ENCODE data around the gene MORN1.

DNA sequence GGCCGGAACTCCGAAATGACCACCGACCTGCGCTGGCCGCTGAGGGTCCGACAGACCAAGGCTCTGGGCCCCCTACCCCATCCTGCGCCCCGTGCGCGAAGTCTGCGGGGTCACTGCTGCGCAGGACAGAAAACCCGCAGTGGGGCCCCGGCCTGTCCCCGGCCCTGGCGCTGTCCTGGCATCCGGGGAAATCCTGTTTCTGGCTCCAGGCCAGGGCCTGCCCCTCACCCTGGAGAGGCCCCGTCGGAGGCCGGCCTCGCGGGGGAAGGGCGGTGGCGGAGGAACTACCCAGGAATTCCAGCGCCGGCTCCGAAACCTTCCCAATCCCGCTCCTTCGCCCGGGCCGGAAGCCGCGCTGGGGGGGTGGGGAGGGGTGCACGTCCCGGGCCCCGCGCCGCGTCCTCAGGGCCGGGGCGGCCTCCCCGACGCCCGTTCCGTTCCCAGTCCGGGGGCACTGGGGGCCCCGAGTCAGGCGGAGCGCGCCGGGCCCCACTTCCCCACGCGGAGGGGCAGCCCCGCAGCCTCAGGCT lies 77.0 kb downstream of the MORN1 start:
- TF ChIP-seq, protein P1, sequence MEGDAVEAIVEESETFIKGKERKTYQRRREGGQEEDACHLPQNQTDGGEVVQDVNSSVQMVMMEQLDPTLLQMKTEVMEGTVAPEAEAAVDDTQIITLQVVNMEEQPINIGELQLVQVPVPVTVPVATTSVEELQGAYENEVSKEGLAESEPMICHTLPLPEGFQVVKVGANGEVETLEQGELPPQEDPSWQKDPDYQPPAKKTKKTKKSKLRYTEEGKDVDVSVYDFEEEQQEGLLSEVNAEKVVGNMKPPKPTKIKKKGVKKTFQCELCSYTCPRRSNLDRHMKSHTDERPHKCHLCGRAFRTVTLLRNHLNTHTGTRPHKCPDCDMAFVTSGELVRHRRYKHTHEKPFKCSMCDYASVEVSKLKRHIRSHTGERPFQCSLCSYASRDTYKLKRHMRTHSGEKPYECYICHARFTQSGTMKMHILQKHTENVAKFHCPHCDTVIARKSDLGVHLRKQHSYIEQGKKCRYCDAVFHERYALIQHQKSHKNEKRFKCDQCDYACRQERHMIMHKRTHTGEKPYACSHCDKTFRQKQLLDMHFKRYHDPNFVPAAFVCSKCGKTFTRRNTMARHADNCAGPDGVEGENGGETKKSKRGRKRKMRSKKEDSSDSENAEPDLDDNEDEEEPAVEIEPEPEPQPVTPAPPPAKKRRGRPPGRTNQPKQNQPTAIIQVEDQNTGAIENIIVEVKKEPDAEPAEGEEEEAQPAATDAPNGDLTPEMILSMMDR (IDR thresholded peaks at IDR 0.05), result peak in 1 of 4 experiments; percentile 9
- TF ChIP-seq POLR2A (IDR thresholded peaks at IDR 0.05), result peak in 1 of 2 donors; percentile 31

Data from uterus (tissue), 2 donors.